Lower lobe of right lung (tissue), 2 donors: ENCODE measurements around the gene RIT2. TPM values are rescaled to one million over a fixed set of nuclear protein-coding genes. Genes with fewer than 3 reads are reported as not detected.

Experiments used
- ATAC-seq, 2 donors: fragments of 200-7000 bp; cut with Tn5 transposase; one replicate each; pipeline ENCODE4 v1.9.1; 2020 to 2022; ENCODE audit warnings: mild to moderate bottlenecking in 2 of 2, moderate library complexity in 2 of 2
- DNase-seq: peaks from one replicate; pipeline ENCODE4 v3.0.0-alpha.2; 2020
- H3K27ac ChIP-seq: fragments of 200-600 bp; one replicate; pipeline ENCODE4 v1.8.0; 2022
- H3K27me3 ChIP-seq: fragments of 200-600 bp; one replicate; pipeline ENCODE4 v1.8.0; 2022; ENCODE audit warnings: low read depth
- H3K36me3 ChIP-seq: fragments of 200-600 bp; one replicate; pipeline ENCODE4 v1.8.0; 2022; ENCODE audit warnings: mild to moderate bottlenecking
- H3K4me1 ChIP-seq: fragments of 200-600 bp; one replicate; pipeline ENCODE4 v1.8.0; 2022
- H3K4me3 ChIP-seq: fragments of 200-600 bp; one replicate; pipeline ENCODE4 v1.8.0; 2022; ENCODE audit warnings: mild to moderate bottlenecking
- H3K9me3 ChIP-seq: fragments of 200-600 bp; one replicate; pipeline ENCODE4 v1.8.0; 2022
- intact Hi-C: fragments of 100-400 bp; cut with DNase I; formaldehyde crosslinking; loops from one replicate; pipeline ENCODE4 v1.11.0; 2022
- total RNA-seq: library from RNA; stranded (reverse); fragmentation: NEBNext Ultra II Directional; extraction: Animal tissue kit (Norgen Biotek cat#: 25700); gene quantifications from one replicate; pipeline ENCODE4 v1.2.1, GENCODE V29; 2021
- TF ChIP-seq, protein P1 (sequence below): fragments of 200-600 bp; IDR thresholded peaks from one replicate; pipeline ENCODE4 v1.8.0; 2022; ENCODE audit warnings: antibody characterized with exemption, mild to moderate bottlenecking
- donor health status: DM: no; HTN: yes; CAD: no; lungs with severe emphysema.

Gene RIT2
- total RNA-seq, 1 donor from 2014 or later: not detected

DNA sequence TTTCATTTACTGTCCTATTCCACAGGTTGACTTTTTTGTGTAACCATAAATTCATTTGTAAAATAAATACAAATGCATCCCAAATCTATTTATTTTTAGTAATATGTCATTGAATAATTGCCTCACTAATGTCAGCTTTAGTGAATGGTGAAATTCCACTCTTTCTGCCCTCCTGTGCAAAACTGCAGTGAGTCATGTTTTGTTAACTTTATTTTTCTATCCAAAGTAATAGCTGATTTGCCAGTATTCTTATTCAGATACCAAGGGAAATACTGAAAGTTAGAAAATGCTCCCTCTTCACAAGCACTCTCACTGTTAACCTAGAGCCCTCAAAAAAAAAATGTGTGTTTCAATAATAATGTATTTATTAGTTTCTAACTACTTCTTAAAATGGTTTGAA lies 322.8 kb downstream of the RIT2 start:
- Histone ChIP-seq H3K9me3 (no peaks in the 10 kb centered on the region), H3K27ac (no peak overlapping the region), H3K4me3 (no peak overlapping the region), H3K27me3 (no peaks in the 10 kb centered on the region), H3K4me1 (no peaks in the 10 kb centered on the region), H3K36me3 (no peaks in the 10 kb centered on the region)
- intact Hi-C loops: no loop called here
- ATAC-seq (no peak), DNase-seq (no peak)
- TF ChIP-seq, protein P1, sequence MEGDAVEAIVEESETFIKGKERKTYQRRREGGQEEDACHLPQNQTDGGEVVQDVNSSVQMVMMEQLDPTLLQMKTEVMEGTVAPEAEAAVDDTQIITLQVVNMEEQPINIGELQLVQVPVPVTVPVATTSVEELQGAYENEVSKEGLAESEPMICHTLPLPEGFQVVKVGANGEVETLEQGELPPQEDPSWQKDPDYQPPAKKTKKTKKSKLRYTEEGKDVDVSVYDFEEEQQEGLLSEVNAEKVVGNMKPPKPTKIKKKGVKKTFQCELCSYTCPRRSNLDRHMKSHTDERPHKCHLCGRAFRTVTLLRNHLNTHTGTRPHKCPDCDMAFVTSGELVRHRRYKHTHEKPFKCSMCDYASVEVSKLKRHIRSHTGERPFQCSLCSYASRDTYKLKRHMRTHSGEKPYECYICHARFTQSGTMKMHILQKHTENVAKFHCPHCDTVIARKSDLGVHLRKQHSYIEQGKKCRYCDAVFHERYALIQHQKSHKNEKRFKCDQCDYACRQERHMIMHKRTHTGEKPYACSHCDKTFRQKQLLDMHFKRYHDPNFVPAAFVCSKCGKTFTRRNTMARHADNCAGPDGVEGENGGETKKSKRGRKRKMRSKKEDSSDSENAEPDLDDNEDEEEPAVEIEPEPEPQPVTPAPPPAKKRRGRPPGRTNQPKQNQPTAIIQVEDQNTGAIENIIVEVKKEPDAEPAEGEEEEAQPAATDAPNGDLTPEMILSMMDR: no peak

DNA sequence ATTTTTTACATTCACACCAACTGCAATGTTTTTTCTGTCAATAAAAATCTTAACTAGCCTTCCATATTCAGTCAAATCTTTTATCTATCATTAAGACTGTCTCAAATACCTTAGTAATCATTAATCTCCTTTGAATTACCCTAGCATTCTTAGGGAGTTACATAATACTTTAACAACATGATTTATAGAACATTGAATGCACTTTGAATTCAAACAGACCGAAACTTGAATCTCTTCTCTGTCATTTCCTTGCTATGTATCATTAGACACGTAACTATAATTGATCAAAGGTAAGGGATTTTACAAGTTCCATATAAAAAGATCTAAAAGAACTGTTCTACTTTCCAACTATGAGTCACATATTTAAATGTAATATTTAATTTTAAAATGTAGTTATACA lies 330.9 kb downstream of the RIT2 start:
- DNase-seq: no peak
- ATAC-seq: no peak
- intact Hi-C loops: no loop called here
- Histone ChIP-seq H3K36me3 (no peaks in the 10 kb centered on the region), H3K4me3 (no peak overlapping the region), H3K4me1 (no peaks in the 10 kb centered on the region), H3K9me3 (no peaks in the 10 kb centered on the region), H3K27me3 (no peaks in the 10 kb centered on the region), H3K27ac (no peak overlapping the region)
- TF ChIP-seq, protein P1: no peak

DNA sequence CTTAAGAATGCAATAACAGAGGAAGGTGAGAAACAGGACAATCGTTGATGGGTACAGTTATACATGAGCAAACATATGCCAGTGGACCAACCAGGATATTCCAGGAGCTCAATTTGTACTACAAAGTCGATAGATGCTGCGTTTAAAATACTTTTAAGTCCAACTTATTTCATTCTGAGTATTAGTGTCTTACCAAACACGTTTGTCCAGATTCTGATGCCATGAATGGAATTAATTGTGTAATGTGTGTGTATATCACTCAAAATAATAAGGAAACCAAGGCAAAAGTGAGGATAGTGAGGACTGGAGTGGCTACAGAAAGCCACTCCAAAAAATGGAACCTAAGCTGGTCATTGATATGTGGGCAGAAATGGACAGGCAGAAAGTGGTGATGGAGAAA lies 332.6 kb downstream of the RIT2 start:
- no peaks in the 10 kb centered on the region for H3K4me1 ChIP-seq
- H3K27me3 ChIP-seq: no peaks in the 10 kb centered on the region
- H3K9me3 ChIP-seq: no peaks in the 10 kb centered on the region
- intact Hi-C loops: no loop called here
- H3K4me3 ChIP-seq: no peak overlapping the region
- DNase-seq: no peak
- no peak overlapping the region for H3K27ac ChIP-seq
- TF ChIP-seq, protein P1: no peak
- no peak for ATAC-seq
- H3K36me3 ChIP-seq: no peaks in the 10 kb centered on the region

DNA sequence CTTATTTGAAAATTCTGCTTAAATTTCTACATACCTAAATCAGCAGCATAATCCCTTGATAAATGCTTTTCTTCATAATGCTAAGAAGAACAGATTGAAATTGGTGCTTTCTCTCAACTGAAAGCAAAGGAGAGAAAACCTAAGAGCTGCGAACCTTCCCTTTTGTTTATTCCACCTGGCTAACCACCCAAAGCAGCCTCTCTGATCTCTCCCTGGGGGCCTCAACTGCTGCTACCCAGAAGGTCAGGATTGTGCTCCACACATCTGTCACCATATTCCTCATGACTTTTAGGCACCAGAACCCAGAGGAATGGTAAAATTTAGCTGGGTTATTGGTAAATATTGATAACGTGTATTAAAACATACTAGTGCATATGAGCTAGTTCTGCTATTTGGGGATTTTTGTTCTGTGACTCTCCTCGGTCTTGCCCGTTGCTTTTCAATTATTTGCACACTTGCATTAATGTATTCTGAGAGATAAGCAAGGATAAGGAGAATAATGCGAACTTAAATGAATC lies 334.1 kb downstream of the RIT2 start:
- H3K27ac ChIP-seq: no peak overlapping the region
- TF ChIP-seq, protein P1: no peak
- intact Hi-C loops: no loop called here

DNA sequence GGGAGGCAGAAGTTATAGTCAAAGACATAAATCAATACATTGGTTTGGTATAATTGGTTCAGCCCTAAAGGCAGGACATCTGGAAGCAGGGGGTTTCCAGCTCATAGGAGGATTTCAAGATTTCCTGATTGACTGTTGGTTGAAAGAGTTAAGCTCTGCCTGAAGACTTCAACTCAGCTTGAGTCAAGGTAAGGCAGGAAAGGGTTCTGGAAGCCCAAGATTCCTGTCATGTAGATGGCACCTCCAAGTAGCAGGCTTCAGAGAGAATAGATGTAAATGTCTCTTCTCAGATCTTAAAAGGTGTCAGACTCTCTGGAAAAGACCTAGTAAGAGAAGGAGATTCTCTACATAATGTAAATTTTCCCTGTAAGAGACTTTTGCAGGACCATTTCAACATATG lies 335.3 kb downstream of the RIT2 start:
- intact Hi-C loops: no loop called here
- H3K36me3 ChIP-seq: no peaks in the 10 kb centered on the region
- no peak for DNase-seq
- TF ChIP-seq, protein P1: no peak
- no peaks in the 10 kb centered on the region for H3K4me1 ChIP-seq
- no peak overlapping the region for H3K27ac ChIP-seq
- no peaks in the 10 kb centered on the region for H3K9me3 ChIP-seq
- no peak for ATAC-seq
- no peak overlapping the region for H3K4me3 ChIP-seq
- no peaks in the 10 kb centered on the region for H3K27me3 ChIP-seq

More for the DNA sequence above, 334.1 kb downstream of the RIT2 start:
- H3K4me1 ChIP-seq: no peaks in the 10 kb centered on the region
- ATAC-seq: no peak
- H3K27me3 ChIP-seq: no peaks in the 10 kb centered on the region
- no peak overlapping the region for H3K4me3 ChIP-seq
- H3K36me3 ChIP-seq: no peaks in the 10 kb centered on the region
- no peaks in the 10 kb centered on the region for H3K9me3 ChIP-seq
- DNase-seq: no peak
